SHP77 treated with DMSO at 0.1 percent for 48 hours (cell line): ENCODE results near the gene DLG1.
"Not testable (repeated sequence)": the region's sequence is repeated elsewhere in the genome, so short reads cannot be mapped to it uniquely, and the experiment has no call there.

ENCODE experiments used
- DNase-seq: peaks from one replicate; lab custom pipeline; 2025; lab: John Stamatoyannopoulos, UW

Gene DLG1

GRCh38 chr3:197289726-197290125 lies 8.7 kb downstream of the DLG1 start:
- DNase-seq, result no peak

GRCh38 chr3:197286678-197287077 lies 11.7 kb downstream of the DLG1 start:
- no peak for DNase-seq

DNA sequence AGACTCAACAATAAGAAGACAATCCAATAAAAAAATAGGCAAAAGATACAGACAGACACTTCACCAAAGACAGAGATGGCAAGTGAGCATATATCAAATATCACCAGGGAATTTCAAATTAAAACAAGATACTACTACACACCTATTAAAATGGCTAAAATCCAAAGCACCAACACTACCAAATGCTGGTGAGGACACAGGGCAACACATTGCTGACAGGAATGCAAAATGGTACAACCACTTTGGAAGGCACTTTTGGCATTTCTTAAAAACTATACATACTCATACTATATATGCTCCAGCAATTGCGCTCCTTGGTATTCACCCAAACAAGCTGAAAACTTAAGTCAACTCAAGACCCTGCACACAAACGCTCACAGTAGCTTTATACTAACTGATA lies 12.9 kb downstream of the DLG1 start:
- DNase-seq, result no peak

- DNase-seq, result no peak
Observed at GRCh38 chr3:197283045-197283444, 15.4 kb downstream of the DLG1 start.

DNA sequence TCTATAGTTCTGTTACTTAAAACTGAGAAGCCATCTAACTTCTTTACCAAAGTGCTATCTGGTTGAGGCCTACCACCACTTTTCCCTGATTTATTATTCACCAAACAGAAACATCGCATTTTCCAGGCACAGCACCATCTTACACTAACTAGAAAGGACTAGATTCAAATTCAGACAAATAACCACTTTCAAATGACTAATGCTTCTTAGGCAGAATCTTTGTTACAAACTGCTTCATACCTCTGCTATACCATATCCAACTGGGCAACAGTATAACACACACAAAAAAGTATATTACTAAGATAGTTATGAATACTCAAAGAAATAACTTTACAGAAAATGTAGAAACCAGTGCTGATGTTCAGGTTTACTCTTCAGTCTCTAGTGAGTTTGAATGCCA lies 16.6 kb downstream of the DLG1 start:
- no peak for DNase-seq

- no peak for DNase-seq
Observed at GRCh38 chr3:197280156-197280555, 18.3 kb downstream of the DLG1 start.

DNA sequence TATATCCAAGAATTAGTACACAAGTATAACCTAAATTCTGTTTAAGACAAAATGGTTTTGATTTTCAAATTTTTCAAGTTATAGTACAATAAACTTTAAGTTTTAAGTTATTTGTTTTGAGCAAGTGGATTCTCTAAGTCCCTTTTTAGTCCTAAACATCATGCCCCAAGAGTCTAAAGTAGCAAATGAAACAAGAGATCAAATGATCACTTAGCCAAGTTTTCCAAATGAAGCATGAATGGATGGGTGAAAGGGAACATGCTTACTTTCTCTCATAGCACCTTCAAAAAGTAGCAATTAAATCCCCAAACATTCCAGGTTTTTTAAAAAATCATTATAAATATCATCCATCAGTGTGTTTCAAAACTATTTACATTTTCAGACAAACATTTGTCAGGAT lies 19.5 kb downstream of the DLG1 start:
- no peak for DNase-seq

DNA sequence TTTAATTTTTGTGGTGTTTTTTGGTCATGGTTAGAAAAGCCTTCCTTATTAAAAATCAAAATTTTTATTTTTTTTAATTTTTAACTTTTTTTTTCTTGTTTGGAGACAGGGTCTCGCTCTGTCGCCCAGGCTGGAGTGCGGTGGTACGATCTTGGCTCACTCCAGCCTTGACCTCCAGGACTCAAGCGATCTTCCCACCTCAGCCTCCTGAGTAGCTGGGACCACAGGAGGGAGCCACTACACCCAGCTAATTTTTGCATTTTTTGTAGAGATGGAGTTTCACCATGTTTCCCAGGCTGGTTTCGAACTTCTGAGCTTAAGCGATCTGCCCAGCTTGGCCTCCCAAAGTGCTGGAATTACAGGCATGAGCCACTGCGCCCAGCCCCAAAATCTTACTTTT lies 21.6 kb downstream of the DLG1 start:
- not testable (repeated sequence) for DNase-seq

- no peak for DNase-seq
Observed at GRCh38 chr3:197270558-197271317, 27.7 kb downstream of the DLG1 start.

GRCh38 chr3:197269024-197269423 lies 29.4 kb downstream of the DLG1 start:
- no peak for DNase-seq

DNA sequence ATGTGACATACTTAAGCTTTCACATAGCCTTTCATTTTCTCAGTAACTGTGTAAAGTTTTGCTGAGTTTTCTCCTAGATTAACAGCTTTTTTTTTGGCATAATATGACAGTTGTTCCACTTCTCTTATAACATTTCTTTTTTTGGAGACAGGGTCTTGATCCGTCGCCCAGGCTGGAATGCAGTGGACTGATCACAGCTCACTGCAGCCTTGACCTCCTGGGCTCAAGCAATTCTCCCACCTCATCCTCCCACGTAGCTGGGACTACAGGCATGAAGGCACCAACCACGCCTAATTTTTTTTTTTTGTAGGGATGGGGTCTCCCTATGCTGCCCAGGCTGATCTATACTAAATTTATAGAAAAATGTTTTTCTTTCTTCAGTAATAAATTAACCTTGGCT lies 30.1 kb downstream of the DLG1 start:
- no peak for DNase-seq

DNA sequence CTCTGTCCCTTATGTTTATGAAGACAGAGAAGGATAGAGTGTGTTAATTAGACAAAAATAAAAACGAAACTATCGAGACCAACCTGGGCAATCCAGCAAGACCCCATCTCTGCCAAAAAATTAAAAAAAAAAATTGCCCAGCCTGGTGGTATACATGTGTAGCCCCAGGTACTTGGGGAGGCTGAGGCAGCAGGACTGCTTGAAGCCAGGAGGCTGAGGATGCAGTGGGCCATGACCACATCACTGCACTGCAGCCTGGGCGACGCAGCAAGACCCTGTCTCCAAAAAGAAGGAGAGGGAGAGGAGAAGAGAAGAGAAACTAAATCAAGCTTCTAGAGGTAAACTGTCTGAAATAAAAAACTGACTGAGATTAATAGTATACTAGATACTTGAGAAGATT lies 32.1 kb downstream of the DLG1 start:
- no peak for DNase-seq

DNA sequence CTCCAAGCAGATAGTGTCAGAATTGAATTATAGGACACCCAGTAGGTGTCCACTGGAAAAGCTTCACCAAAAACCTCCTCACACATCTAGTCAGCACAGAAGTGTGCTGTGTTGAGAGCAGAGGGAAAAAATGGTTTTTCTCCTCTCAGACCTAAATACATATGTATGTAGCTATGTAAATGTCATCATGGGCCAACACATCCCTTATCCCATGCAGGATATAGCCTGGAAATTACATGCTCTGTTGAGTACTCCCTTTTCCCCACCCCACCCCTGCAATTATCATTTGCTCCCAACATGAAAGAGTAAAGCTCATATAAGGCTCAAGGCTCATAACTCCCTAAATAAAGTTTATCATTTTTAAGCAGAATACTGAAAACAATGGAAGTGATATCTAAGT lies 35.7 kb downstream of the DLG1 start:
- DNase-seq, result no peak

GRCh38 chr3:197261164-197261509 lies 37.3 kb downstream of the DLG1 start:
- no peak for DNase-seq

- DNase-seq, result no peak
Observed at GRCh38 chr3:197260491-197261163, 37.8 kb downstream of the DLG1 start.

DNA sequence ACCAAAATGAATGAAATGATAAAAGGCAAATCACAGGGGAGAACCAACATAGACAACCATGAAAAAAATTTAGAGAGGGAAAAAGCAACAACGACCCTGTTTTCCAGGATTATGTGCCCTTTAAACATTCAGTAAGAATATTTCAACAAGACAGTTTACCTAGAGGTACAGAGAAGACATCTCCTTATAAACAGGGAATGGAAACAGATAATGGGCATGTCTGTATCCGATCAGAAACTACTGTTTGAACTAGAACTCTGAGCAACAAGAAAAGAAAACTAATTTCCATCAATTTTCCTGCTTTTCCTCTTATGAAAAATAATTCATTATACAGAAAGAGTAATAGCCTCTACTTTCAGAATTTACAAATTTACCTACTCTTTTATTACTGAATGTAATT lies 39.3 kb downstream of the DLG1 start:
- no peak for DNase-seq

GRCh38 chr3:197258168-197258755 lies 40.1 kb downstream of the DLG1 start:
- no peak for DNase-seq

DNA sequence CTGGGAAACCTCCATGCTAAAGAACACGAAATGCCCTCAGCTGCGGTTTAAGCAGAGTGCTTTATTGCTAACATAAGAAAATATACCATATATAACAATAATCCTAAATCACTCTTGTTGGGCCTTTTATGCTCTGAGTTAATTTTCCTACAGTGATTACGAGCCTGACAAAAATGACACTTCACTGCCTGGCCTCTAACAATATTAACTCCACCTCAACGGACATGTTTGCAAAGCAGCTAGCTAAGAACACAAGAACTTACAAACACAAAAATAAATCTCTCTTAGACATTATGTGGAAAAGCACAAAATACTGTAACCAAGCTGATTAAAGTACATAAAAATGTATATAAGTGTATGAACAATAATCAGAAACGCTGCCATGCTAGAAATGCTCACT lies 40.7 kb downstream of the DLG1 start:
- no peak for DNase-seq

- no peak for DNase-seq
Observed at GRCh38 chr3:197256836-197257444, 41.5 kb downstream of the DLG1 start.

DNA sequence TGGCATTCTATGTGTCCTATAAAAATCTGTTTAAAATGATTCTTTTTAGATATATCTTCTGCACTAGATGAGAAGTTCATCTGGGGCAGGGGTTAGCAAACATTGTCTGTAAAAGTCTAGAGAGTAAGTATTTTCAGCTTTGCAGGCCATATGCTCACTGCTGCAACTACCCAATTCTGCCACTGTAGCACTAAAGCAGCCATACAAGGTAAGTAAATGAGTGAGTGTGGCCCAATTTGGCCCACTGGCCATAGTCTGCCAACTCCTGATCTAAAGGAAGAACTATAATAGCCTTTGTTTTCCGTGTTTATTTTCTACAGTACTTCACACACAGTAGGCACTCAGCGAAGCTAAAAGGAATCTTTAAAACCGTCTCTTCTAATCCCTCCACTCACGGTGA lies 42.3 kb downstream of the DLG1 start:
- no peak for DNase-seq

DNA sequence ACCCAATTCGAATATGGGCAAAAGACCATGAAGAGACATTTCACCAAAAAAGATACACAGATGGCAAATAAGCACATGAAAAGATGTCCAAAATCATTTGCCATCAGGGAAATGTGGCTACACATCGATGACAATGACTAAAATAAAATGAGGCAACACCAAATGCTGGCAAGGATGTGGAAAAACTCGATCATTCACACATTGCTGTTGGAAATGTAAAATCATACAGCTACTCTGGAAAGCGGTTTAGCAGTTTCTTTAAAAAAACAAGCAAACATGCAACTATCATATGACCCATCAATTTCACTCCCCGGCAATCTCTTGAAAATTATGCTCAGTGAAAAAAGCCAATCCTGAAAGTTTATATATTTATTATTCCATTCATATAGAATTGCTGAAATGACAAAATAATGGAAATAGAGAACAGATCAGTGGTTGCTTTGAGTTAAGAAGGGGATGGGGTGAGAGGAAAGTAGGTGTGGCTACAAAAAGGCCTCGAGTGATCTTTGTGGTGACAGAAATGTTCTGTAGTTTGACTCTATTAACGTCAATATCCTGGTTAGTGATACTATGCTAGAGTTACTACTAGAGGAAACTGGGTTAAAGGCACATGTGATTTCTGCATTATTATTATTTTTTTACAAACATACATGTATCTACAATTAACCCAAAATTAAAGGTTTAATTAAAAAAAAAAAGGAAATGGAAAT lies 45.0 kb downstream of the DLG1 start:
- DNase-seq, result no peak

GRCh38 chr3:197249542-197249941 lies 48.9 kb downstream of the DLG1 start:
- no peak for DNase-seq

GRCh38 chr3:197248341-197248740 lies 50.1 kb downstream of the DLG1 start:
- DNase-seq, result no peak
